HEK293 (cell line): ENCODE results near the gene RBM4B.

ENCODE experiments used
- TCF7L2 ChIP-seq: IDR thresholded peaks from 2 replicates; pipeline ENCODE4 v1.6.1; 2011; ENCODE audit warnings: low read depth, mild to moderate bottlenecking, inconsistent platforms, low read length, moderate library complexity, borderline replicate concordance
- ZNF202 ChIP-seq: fragments of 450-650 bp; formaldehyde crosslinking; IDR thresholded peaks from 2 replicates; pipeline ENCODE4 v1.5.1; 2016; ENCODE audit warnings: missing biosample characterization, missing genetic modification characterization, borderline replicate concordance
- ZSCAN5A ChIP-seq: fragments of 450-650 bp; formaldehyde crosslinking; IDR thresholded peaks from 2 replicates; pipeline ENCODE4 v1.5.1; 2016; ENCODE audit warnings: missing biosample characterization, missing genetic modification characterization
- TF ChIP-seq, protein P1 (sequence below): fragments of 450-650 bp; formaldehyde crosslinking; IDR thresholded peaks from 2 replicates; pipeline ENCODE4 v1.5.1; 2016; ENCODE audit warnings: missing biosample characterization, missing genetic modification characterization

- no peak for TF ChIP-seq ZNF202 (tag by site-specific recombination)
- TF ChIP-seq, protein P1, sequence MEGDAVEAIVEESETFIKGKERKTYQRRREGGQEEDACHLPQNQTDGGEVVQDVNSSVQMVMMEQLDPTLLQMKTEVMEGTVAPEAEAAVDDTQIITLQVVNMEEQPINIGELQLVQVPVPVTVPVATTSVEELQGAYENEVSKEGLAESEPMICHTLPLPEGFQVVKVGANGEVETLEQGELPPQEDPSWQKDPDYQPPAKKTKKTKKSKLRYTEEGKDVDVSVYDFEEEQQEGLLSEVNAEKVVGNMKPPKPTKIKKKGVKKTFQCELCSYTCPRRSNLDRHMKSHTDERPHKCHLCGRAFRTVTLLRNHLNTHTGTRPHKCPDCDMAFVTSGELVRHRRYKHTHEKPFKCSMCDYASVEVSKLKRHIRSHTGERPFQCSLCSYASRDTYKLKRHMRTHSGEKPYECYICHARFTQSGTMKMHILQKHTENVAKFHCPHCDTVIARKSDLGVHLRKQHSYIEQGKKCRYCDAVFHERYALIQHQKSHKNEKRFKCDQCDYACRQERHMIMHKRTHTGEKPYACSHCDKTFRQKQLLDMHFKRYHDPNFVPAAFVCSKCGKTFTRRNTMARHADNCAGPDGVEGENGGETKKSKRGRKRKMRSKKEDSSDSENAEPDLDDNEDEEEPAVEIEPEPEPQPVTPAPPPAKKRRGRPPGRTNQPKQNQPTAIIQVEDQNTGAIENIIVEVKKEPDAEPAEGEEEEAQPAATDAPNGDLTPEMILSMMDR (tag by site-specific recombination): no peak
- TF ChIP-seq TCF7L2: no peak
- TF ChIP-seq ZSCAN5A: no peak
Measured at GRCh38 chr11:66716996-66717395, 39.3 kb upstream of the RBM4B start.
